Measurements from ENCODE around the gene OR8B4.

- no peak for TF ChIP-seq EZH2 (IDR thresholded peaks at IDR 0.05; ENCODE audit: low read depth, unreplicated experiment)
- TF ChIP-seq POLR2AphosphoS5 (IDR thresholded peaks at IDR 0.05; ENCODE audit: low read depth), result no peak
- TF ChIP-seq JUNB (IDR thresholded peaks at IDR 0.05; ENCODE audit: unreplicated experiment), result no peak
- no peak for TF ChIP-seq CTCF (conservative IDR thresholded peaks at IDR 0.05; ENCODE audit: low read depth in 2 of 2)
- TF ChIP-seq REST (IDR thresholded peaks at IDR 0.05; ENCODE audit: unreplicated experiment), result no peak
- TF ChIP-seq STAT1 (IDR thresholded peaks at IDR 0.05; ENCODE audit: unreplicated experiment), result no peak
- TF ChIP-seq EZH2phosphoT487 (IDR thresholded peaks at IDR 0.05; ENCODE audit: unreplicated experiment), result no peak
- TF ChIP-seq CREB1 (CRISPR knock-in tag; IDR thresholded peaks at IDR 0.05; ENCODE audit: low read depth), result no peak
- no peak for TF ChIP-seq ETS1 (IDR thresholded peaks at IDR 0.05)
- no peak for TF ChIP-seq ZNF114 (CRISPR knock-in tag; IDR thresholded peaks at IDR 0.05)
Observed at GRCh38 chr11:124405581-124405980, 19.1 kb downstream of the OR8B4 start.
